Raji (cell line): ENCODE results near the gene DOK5.

Experiments
- POLR2A ChIP-seq: IDR thresholded peaks from 2 replicates; pipeline ENCODE4 v1.6.1; 2011; ENCODE audit warnings: low read depth, low read length, control low read depth; ENCODE audit not compliant: insufficient read depth

DOK5 gene

GRCh38 chr20:54494303-54495006 is 19.1 kb downstream of the DOK5 start:
- no peak for TF ChIP-seq POLR2A

- TF ChIP-seq POLR2A, result no peak
These were observed 22.7 kb downstream of the DOK5 start for GRCh38 chr20:54497931-54498718.

GRCh38 chr20:54499111-54499510 is 23.7 kb downstream of the DOK5 start:
- no peak for TF ChIP-seq POLR2A

GRCh38 chr20:54502179-54502578 is 26.8 kb downstream of the DOK5 start:
- TF ChIP-seq POLR2A, result no peak

- no peak for TF ChIP-seq POLR2A
These were observed 31.2 kb downstream of the DOK5 start for GRCh38 chr20:54506643-54507042.

- TF ChIP-seq POLR2A, result no peak
These were observed 35.2 kb downstream of the DOK5 start for GRCh38 chr20:54510541-54511129.

GRCh38 chr20:54512694-54513093 is 37.3 kb downstream of the DOK5 start:
- no peak for TF ChIP-seq POLR2A

GRCh38 chr20:54514028-54514607 is 38.7 kb downstream of the DOK5 start:
- TF ChIP-seq POLR2A, result no peak

GRCh38 chr20:54515793-54516628 is 40.6 kb downstream of the DOK5 start:
- TF ChIP-seq POLR2A, result no peak

GRCh38 chr20:54517241-54517975 is 42.0 kb downstream of the DOK5 start:
- no peak for TF ChIP-seq POLR2A

GRCh38 chr20:54524849-54525248 is 49.5 kb downstream of the DOK5 start:
- TF ChIP-seq POLR2A, result no peak

- TF ChIP-seq POLR2A, result no peak
These were observed 50.7 kb downstream of the DOK5 start for GRCh38 chr20:54525916-54526590.

- TF ChIP-seq POLR2A, result no peak
These were observed 51.4 kb downstream of the DOK5 start for GRCh38 chr20:54526801-54527200.

GRCh38 chr20:54532573-54532972 is 57.2 kb downstream of the DOK5 start:
- TF ChIP-seq POLR2A, result no peak

- no peak for TF ChIP-seq POLR2A
These were observed 58.7 kb downstream of the DOK5 start for GRCh38 chr20:54534101-54534500.
